SK-N-SH treated with all-trans-retinoic acid at 6 μM for 48 hours (cell line): ENCODE measurements around the gene GREB1L.

Experiments
- ATAC-seq: fragments of 200-7000 bp; cut with Tn5 transposase; 3 replicates; pipeline ENCODE4 v1.9.1; 2020; ENCODE audit warnings: mild to moderate bottlenecking, moderate library complexity
- ARNTL ChIP-seq: fragments of 450-650 bp; formaldehyde crosslinking; IDR thresholded peaks from 2 replicates; pipeline ENCODE4 v1.5.0; 2020; ENCODE audit warnings: low read depth, mild to moderate bottlenecking, moderate library complexity, borderline replicate concordance
- BACH2 ChIP-seq: fragments of 250-450 bp; sonication (Bioruptor Pico); IDR thresholded peaks from 2 replicates; pipeline ENCODE4 v1.9.0; 2021; ENCODE audit warnings: mild to moderate bottlenecking, borderline replicate concordance
- CSDC2 ChIP-seq: fragments of 250-450 bp; sonication (Bioruptor Pico); IDR thresholded peaks from 2 replicates; pipeline ENCODE4 v1.5.0; 2020; ENCODE audit warnings: mild to moderate bottlenecking, moderate library complexity
- ESRRG ChIP-seq: fragments of 250-450 bp; sonication (Bioruptor Pico); IDR thresholded peaks from 2 replicates; pipeline ENCODE4 v1.6.1; 2021; ENCODE audit warnings: mild to moderate bottlenecking
- GLIS3 ChIP-seq: fragments of 250-450 bp; sonication (Bioruptor Pico); IDR thresholded peaks from 2 replicates; pipeline ENCODE4 v1.5.0; 2020; ENCODE audit warnings: mild to moderate bottlenecking, moderate library complexity
- ISL1 ChIP-seq: fragments of 250-450 bp; sonication (Bioruptor Pico); IDR thresholded peaks from 2 replicates; pipeline ENCODE4 v2.1.2; 2022; ENCODE audit warnings: mild to moderate bottlenecking, moderate library complexity
- OSR1 ChIP-seq: fragments of 250-450 bp; sonication (Bioruptor Pico); IDR thresholded peaks from 2 replicates; pipeline ENCODE4 v1.8.0; 2022; ENCODE audit warnings: moderate library complexity, mild to moderate bottlenecking, inconsistent platforms
- PPARA ChIP-seq: fragments of 250-450 bp; sonication (Bioruptor Pico); IDR thresholded peaks from 2 replicates; pipeline ENCODE4 v1.5.0; 2020; ENCODE audit warnings: mild to moderate bottlenecking, borderline replicate concordance
- SNAI2 ChIP-seq: fragments of 250-450 bp; sonication (Bioruptor Pico); IDR thresholded peaks from 2 replicates; pipeline ENCODE4 v1.5.0; 2020; ENCODE audit warnings: mild to moderate bottlenecking, moderate library complexity
- TCF4 ChIP-seq: fragments of 250-450 bp; sonication (Bioruptor Pico); IDR thresholded peaks from 2 replicates; pipeline ENCODE4 v1.8.0; 2021; ENCODE audit warnings: mild to moderate bottlenecking, moderate library complexity, borderline replicate concordance
- TOX ChIP-seq: fragments of 250-450 bp; sonication (Bioruptor Pico); IDR thresholded peaks from 2 replicates; pipeline ENCODE4 v1.8.0; 2021; ENCODE audit warnings: mild to moderate bottlenecking, moderate library complexity, borderline replicate concordance
- ZC3H10 ChIP-seq: fragments of 250-450 bp; sonication (Bioruptor Pico); IDR thresholded peaks from 2 replicates; pipeline ENCODE4 v1.5.1; 2021; ENCODE audit warnings: mild to moderate bottlenecking, moderate library complexity
- ZFP3 ChIP-seq: fragments of 250-450 bp; sonication (Bioruptor Pico); IDR thresholded peaks from 2 replicates; pipeline ENCODE4 v1.5.0; 2020; ENCODE audit warnings: mild to moderate bottlenecking, moderate library complexity
- ZFP30 ChIP-seq: fragments of 450-650 bp; formaldehyde crosslinking; IDR thresholded peaks from 2 replicates; pipeline ENCODE4 v1.5.0; 2022; ENCODE audit warnings: mild to moderate bottlenecking, moderate library complexity
- ZNF565 ChIP-seq: fragments of 450-650 bp; formaldehyde crosslinking; conservative IDR thresholded peaks from 2 replicates; pipeline ENCODE4 v1.5.0; 2020; ENCODE audit warnings: low read depth, mild to moderate bottlenecking, moderate library complexity
- ZNF70 ChIP-seq: fragments of 450-650 bp; formaldehyde crosslinking; IDR thresholded peaks from 2 replicates; pipeline ENCODE4 v1.5.0; 2020; ENCODE audit warnings: mild to moderate bottlenecking, moderate library complexity
- ZNF8 ChIP-seq: fragments of 450-650 bp; formaldehyde crosslinking; IDR thresholded peaks from 2 replicates; pipeline ENCODE4 v1.5.0; 2020; ENCODE audit warnings: mild to moderate bottlenecking, moderate library complexity
- TF ChIP-seq, protein P1 (sequence below): fragments of 250-450 bp; sonication (Bioruptor Pico); IDR thresholded peaks from 2 replicates; pipeline ENCODE4 v1.5.1; 2020; ENCODE audit warnings: low read depth, mild to moderate bottlenecking, moderate library complexity
- TF ChIP-seq, protein P2 (sequence below): fragments of 250-450 bp; sonication (Bioruptor Pico); IDR thresholded peaks from 2 replicates; pipeline ENCODE4 v1.5.1; 2021; ENCODE audit warnings: mild to moderate bottlenecking, moderate library complexity
- TF ChIP-seq, protein P3 (sequence below): fragments of 250-450 bp; sonication (Bioruptor Pico); IDR thresholded peaks from 2 replicates; pipeline ENCODE4 v1.8.0; 2020; ENCODE audit warnings: mild to moderate bottlenecking, moderate library complexity, borderline replicate concordance
- TF ChIP-seq, protein P4 (sequence below): fragments of 250-450 bp; sonication (Bioruptor Pico); IDR thresholded peaks from 2 replicates; pipeline ENCODE4 v1.5.0; 2020; ENCODE audit warnings: mild to moderate bottlenecking, moderate library complexity
- TF ChIP-seq, protein P5 (sequence below): fragments of 250-450 bp; sonication (Bioruptor Pico); IDR thresholded peaks from 2 replicates; pipeline ENCODE4 v1.8.0; 2021; ENCODE audit warnings: low read depth, mild to moderate bottlenecking, moderate library complexity, borderline replicate concordance

The GREB1L gene

DNA sequence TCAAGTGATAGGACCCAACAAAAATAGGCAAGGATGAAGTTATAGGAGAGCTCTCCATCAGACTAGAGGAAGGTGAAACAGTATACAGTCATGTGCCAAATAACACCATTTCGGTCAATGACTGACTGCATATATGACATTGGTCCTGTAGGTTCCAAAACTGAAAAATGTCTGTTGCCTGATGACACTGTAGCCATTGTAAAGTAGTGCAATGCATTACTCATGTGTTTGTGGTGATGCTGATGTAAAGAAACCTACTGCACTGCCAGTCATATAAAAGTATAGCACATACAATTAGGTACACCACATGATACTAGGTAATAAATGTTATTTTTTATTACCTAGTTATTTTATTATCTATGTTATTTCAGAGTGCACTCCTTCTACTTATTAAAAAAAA, 147.9 kb downstream of the GREB1L start:
- TF ChIP-seq ZC3H10 (no peak), ISL1 (CRISPR knock-in tag) (no peak), SNAI2 (no peak), TCF4 (CRISPR knock-in tag) (no peak), GLIS3 (no peak), ZFP3 (no peak), PPARA (CRISPR knock-in tag) (no peak), ARNTL (CRISPR knock-in tag) (no peak), OSR1 (CRISPR knock-in tag) (no peak), ZFP30 (CRISPR knock-in tag) (no peak), CSDC2 (no peak)
- TF ChIP-seq, protein P1, sequence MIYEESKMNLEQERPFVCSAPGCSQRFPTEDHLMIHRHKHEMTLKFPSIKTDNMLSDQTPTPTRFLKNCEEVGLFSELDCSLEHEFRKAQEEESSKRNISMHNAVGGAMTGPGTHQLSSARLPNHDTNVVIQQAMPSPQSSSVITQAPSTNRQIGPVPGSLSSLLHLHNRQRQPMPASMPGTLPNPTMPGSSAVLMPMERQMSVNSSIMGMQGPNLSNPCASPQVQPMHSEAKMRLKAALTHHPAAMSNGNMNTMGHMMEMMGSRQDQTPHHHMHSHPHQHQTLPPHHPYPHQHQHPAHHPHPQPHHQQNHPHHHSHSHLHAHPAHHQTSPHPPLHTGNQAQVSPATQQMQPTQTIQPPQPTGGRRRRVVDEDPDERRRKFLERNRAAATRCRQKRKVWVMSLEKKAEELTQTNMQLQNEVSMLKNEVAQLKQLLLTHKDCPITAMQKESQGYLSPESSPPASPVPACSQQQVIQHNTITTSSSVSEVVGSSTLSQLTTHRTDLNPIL (CRISPR knock-in tag) = no peak
- TF ChIP-seq, protein P2, sequence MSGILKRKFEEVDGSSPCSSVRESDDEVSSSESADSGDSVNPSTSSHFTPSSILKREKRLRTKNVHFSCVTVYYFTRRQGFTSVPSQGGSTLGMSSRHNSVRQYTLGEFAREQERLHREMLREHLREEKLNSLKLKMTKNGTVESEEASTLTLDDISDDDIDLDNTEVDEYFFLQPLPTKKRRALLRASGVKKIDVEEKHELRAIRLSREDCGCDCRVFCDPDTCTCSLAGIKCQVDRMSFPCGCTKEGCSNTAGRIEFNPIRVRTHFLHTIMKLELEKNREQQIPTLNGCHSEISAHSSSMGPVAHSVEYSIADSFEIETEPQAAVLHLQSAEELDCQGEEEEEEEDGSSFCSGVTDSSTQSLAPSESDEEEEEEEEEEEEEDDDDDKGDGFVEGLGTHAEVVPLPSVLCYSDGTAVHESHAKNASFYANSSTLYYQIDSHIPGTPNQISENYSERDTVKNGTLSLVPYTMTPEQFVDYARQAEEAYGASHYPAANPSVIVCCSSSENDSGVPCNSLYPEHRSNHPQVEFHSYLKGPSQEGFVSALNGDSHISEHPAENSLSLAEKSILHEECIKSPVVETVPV (CRISPR knock-in tag) = no peak
- no peak for ATAC-seq

DNA sequence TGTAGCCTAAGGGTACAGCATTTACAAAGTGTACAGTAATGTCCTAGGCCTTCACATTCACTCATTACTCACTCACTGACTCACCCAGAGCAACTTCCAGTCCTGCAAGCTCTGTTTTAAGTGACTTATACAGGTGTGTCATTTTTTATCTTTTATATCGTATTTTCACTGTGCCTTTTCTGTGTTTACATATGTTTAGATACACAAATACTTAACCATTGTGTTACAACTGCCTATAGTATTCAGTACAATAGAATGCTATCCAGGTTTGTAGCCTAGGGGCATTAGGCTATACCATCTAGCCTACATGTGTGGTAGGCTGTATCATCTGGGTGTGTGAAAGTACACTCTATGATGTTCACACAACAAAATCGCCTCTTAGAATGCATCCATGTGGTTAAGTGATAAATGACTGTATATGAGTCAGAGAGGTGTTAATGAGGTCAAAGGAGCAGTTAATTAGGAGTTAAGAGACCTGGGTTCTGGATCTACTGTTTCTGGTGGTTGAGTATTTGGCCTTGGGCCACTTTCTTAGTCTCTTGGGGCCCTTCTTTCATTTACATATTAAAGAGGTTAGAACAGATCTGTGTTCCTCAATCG, 149.1 kb downstream of the GREB1L start:
- no peak for ATAC-seq
- TF ChIP-seq, protein P2 (CRISPR knock-in tag) = no peak
- TF ChIP-seq, protein P3, sequence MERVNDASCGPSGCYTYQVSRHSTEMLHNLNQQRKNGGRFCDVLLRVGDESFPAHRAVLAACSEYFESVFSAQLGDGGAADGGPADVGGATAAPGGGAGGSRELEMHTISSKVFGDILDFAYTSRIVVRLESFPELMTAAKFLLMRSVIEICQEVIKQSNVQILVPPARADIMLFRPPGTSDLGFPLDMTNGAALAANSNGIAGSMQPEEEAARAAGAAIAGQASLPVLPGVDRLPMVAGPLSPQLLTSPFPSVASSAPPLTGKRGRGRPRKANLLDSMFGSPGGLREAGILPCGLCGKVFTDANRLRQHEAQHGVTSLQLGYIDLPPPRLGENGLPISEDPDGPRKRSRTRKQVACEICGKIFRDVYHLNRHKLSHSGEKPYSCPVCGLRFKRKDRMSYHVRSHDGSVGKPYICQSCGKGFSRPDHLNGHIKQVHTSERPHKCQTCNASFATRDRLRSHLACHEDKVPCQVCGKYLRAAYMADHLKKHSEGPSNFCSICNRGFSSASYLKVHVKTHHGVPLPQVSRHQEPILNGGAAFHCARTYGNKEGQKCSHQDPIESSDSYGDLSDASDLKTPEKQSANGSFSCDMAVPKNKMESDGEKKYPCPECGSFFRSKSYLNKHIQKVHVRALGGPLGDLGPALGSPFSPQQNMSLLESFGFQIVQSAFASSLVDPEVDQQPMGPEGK (CRISPR knock-in tag) = no peak
- TF ChIP-seq TCF4 (CRISPR knock-in tag) (no peak), ZFP30 (CRISPR knock-in tag) (no peak), SNAI2 (no peak), ESRRG (CRISPR knock-in tag) (no peak), ZC3H10 (no peak), TOX (CRISPR knock-in tag) (no peak), PPARA (CRISPR knock-in tag) (no peak), OSR1 (CRISPR knock-in tag) (no peak), ZNF70 (CRISPR knock-in tag) (no peak), CSDC2 (no peak)

DNA sequence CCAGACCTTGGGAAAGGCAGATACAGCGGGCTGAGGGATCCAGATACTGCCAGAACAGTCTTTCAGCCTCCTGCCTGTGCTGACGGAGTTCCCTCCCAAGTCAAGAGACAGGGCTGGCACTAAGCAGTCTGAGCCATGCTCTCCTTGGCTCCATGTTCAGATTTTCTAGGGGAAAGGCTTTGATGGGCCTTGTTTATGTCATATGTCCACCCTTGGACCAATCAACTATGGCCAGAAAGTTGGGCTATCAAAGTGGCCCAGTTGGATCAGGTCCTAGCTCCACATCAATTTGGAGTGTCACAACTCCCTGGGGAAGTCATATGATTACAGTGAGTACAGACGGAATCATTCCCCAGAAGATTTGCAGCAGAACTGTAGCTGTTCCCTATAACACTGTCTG, 152.0 kb downstream of the GREB1L start:
- ATAC-seq = no peak
- TF ChIP-seq, protein P4, sequence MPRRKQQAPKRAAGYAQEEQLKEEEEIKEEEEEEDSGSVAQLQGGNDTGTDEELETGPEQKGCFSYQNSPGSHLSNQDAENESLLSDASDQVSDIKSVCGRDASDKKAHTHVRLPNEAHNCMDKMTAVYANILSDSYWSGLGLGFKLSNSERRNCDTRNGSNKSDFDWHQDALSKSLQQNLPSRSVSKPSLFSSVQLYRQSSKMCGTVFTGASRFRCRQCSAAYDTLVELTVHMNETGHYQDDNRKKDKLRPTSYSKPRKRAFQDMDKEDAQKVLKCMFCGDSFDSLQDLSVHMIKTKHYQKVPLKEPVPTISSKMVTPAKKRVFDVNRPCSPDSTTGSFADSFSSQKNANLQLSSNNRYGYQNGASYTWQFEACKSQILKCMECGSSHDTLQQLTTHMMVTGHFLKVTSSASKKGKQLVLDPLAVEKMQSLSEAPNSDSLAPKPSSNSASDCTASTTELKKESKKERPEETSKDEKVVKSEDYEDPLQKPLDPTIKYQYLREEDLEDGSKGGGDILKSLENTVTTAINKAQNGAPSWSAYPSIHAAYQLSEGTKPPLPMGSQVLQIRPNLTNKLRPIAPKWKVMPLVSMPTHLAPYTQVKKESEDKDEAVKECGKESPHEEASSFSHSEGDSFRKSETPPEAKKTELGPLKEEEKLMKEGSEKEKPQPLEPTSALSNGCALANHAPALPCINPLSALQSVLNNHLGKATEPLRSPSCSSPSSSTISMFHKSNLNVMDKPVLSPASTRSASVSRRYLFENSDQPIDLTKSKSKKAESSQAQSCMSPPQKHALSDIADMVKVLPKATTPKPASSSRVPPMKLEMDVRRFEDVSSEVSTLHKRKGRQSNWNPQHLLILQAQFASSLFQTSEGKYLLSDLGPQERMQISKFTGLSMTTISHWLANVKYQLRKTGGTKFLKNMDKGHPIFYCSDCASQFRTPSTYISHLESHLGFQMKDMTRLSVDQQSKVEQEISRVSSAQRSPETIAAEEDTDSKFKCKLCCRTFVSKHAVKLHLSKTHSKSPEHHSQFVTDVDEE (CRISPR knock-in tag) = no peak
- TF ChIP-seq, protein P5, sequence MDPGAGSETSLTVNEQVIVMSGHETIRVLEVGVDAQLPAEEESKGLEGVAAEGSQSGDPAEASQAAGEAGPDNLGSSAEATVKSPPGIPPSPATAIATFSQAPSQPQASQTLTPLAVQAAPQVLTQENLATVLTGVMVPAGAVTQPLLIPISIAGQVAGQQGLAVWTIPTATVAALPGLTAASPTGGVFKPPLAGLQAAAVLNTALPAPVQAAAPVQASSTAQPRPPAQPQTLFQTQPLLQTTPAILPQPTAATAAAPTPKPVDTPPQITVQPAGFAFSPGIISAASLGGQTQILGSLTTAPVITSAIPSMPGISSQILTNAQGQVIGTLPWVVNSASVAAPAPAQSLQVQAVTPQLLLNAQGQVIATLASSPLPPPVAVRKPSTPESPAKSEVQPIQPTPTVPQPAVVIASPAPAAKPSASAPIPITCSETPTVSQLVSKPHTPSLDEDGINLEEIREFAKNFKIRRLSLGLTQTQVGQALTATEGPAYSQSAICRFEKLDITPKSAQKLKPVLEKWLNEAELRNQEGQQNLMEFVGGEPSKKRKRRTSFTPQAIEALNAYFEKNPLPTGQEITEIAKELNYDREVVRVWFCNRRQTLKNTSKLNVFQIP (CRISPR knock-in tag) = no peak
- TF ChIP-seq SNAI2 = no peak
- no peak for TF ChIP-seq CSDC2
- TF ChIP-seq PPARA (CRISPR knock-in tag) = no peak
- TF ChIP-seq TCF4 (CRISPR knock-in tag) = no peak
- no peak for TF ChIP-seq ESRRG (CRISPR knock-in tag)
- TF ChIP-seq ZNF565 (CRISPR knock-in tag) = no peak
- no peak for TF ChIP-seq ZC3H10
- TF ChIP-seq ZFP30 (CRISPR knock-in tag) = no peak
- TF ChIP-seq ISL1 (CRISPR knock-in tag) = no peak
- no peak for TF ChIP-seq BACH2 (CRISPR knock-in tag)
- TF ChIP-seq OSR1 (CRISPR knock-in tag) = no peak
- TF ChIP-seq ARNTL (CRISPR knock-in tag) = no peak
- no peak for TF ChIP-seq ZFP3
- TF ChIP-seq, protein P1 (CRISPR knock-in tag) = no peak
- TF ChIP-seq GLIS3 = no peak
- no peak for TF ChIP-seq ZNF8 (CRISPR knock-in tag)
